ENCODE results near the gene H2AZ2. TPM values are rescaled to one million over a fixed set of nuclear protein-coding genes. Genes with fewer than 3 reads are reported as not detected.
"Not testable (repeated sequence)": the region's sequence is repeated elsewhere in the genome, so short reads cannot be mapped to it uniquely, and the experiment has no call there.

H2AZ2 gene
- total and polyA plus RNA-seq, 4 donors, result 161 to 264 (median 210) TPM

GRCh38 chr7:44791278-44792219, 56.3 kb downstream of the H2AZ2 start:
- Histone ChIP-seq H3K9me3 (ENCODE audit: control insufficient read depth, insufficient read depth, low read length) (no peaks in the 10 kb centered on the region), H3K4me3 (ENCODE audit: low read depth, low read length) (no peak overlapping the region), H3K4me1 (ENCODE audit: control insufficient read depth, insufficient read depth, low read length) (peaks cover 10% of the 10 kb centered on the region), H3K27me3 (ENCODE audit: control insufficient read depth, insufficient read depth, low read length) (no peaks in the 10 kb centered on the region), H3K36me3 (ENCODE audit: control insufficient read depth, insufficient read depth, low read length) (no peaks in the 10 kb centered on the region), H3K27ac (ENCODE audit: low read depth, low read length) (no peak overlapping the region)
- no peak for DNase-seq (ENCODE audit: low read depth in 4 of 6, low spot score in 6 of 6)
- 84% methylated on average over 4 of the region's 8 CpGs for WGBS (ENCODE audit: insufficient coverage)

GRCh38 chr7:44789990-44790389, 57.9 kb downstream of the H2AZ2 start:
- DNase-seq (ENCODE audit: low read depth in 4 of 6, low spot score in 6 of 6), result no peak
- H3K27me3 ChIP-seq (ENCODE audit: control insufficient read depth, insufficient read depth, low read length), result no peaks in the 10 kb centered on the region
- H3K4me1 ChIP-seq (ENCODE audit: control insufficient read depth, insufficient read depth, low read length), result no peaks in the 10 kb centered on the region
- 79% methylated on average over 3 of the region's 5 CpGs for WGBS (ENCODE audit: insufficient coverage)
- H3K4me3 ChIP-seq (ENCODE audit: low read depth, low read length), result no peak overlapping the region
- no peaks in the 10 kb centered on the region for H3K9me3 ChIP-seq (ENCODE audit: control insufficient read depth, insufficient read depth, low read length)
- no peaks in the 10 kb centered on the region for H3K36me3 ChIP-seq (ENCODE audit: control insufficient read depth, insufficient read depth, low read length)
- H3K27ac ChIP-seq (ENCODE audit: low read depth, low read length), result no peak overlapping the region

DNA sequence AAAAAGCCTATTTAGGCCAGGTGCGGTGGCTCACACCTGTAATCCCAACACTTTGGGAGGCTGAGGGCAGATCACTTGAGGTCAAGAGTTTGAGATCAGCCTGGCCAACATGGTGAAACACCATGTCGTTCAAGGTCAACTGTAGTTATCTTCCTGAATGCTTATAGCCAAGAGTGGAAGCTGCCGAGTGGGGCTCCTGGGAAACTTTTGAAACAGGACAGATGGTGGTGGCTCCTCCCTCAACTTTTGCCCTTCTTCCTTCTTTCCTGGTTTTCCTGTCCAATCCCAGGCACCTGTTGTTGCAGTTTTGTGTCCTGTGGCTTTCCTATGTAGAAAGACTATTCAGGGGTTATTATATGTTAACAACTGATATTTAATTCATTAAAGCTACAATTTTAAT, 60.1 kb downstream of the H2AZ2 start:
- 100% methylated on average over 2 of the region's 3 CpGs for WGBS (ENCODE audit: insufficient coverage)
- Histone ChIP-seq H3K27me3 (ENCODE audit: control insufficient read depth, insufficient read depth, low read length) (no peaks in the 10 kb centered on the region), H3K27ac (ENCODE audit: low read depth, low read length) (no peak overlapping the region), H3K4me1 (ENCODE audit: control insufficient read depth, insufficient read depth, low read length) (no peaks in the 10 kb centered on the region), H3K9me3 (ENCODE audit: control insufficient read depth, insufficient read depth, low read length) (peaks cover 4% of the 10 kb centered on the region), H3K4me3 (ENCODE audit: low read depth, low read length) (no peak overlapping the region), H3K36me3 (ENCODE audit: control insufficient read depth, insufficient read depth, low read length) (no peaks in the 10 kb centered on the region)
- DNase-seq (ENCODE audit: low read depth in 4 of 6, low spot score in 6 of 6), result no peak

GRCh38 chr7:44787041-44787440, 60.8 kb downstream of the H2AZ2 start:
- DNase-seq (ENCODE audit: low read depth in 4 of 6, low spot score in 6 of 6), result no peak
- Histone ChIP-seq H3K27me3 (ENCODE audit: control insufficient read depth, insufficient read depth, low read length) (no peaks in the 10 kb centered on the region), H3K9me3 (ENCODE audit: control insufficient read depth, insufficient read depth, low read length) (peaks cover 4% of the 10 kb centered on the region), H3K27ac (ENCODE audit: low read depth, low read length) (no peak overlapping the region), H3K4me3 (ENCODE audit: low read depth, low read length) (no peak overlapping the region), H3K4me1 (ENCODE audit: control insufficient read depth, insufficient read depth, low read length) (no peaks in the 10 kb centered on the region), H3K36me3 (ENCODE audit: control insufficient read depth, insufficient read depth, low read length) (no peaks in the 10 kb centered on the region)
- WGBS (ENCODE audit: insufficient coverage), result 64% methylated on average over 4 of the region's 4 CpGs

GRCh38 chr7:44785218-44785617, 62.7 kb downstream of the H2AZ2 start:
- not testable (repeated sequence) for H3K27me3 ChIP-seq (ENCODE audit: control insufficient read depth, insufficient read depth, low read length); H3K9me3 ChIP-seq (ENCODE audit: control insufficient read depth, insufficient read depth, low read length); H3K4me1 ChIP-seq (ENCODE audit: control insufficient read depth, insufficient read depth, low read length); H3K27ac ChIP-seq (ENCODE audit: low read depth, low read length); DNase-seq (ENCODE audit: low read depth in 4 of 6, low spot score in 6 of 6); H3K36me3 ChIP-seq (ENCODE audit: control insufficient read depth, insufficient read depth, low read length); H3K4me3 ChIP-seq (ENCODE audit: low read depth, low read length)
- WGBS (ENCODE audit: insufficient coverage), result 97% methylated on average over 3 of the region's 3 CpGs

GRCh38 chr7:44784364-44784763, 63.5 kb downstream of the H2AZ2 start:
- WGBS (ENCODE audit: insufficient coverage), result 86% methylated on average over 1 of the region's 1 CpG
- H3K4me3 ChIP-seq (ENCODE audit: low read depth, low read length), result no peak overlapping the region
- H3K4me1 ChIP-seq (ENCODE audit: control insufficient read depth, insufficient read depth, low read length), result no peaks in the 10 kb centered on the region
- H3K9me3 ChIP-seq (ENCODE audit: control insufficient read depth, insufficient read depth, low read length), result peaks cover 4% of the 10 kb centered on the region
- H3K36me3 ChIP-seq (ENCODE audit: control insufficient read depth, insufficient read depth, low read length), result no peaks in the 10 kb centered on the region
- no peak for DNase-seq (ENCODE audit: low read depth in 4 of 6, low spot score in 6 of 6)
- no peaks in the 10 kb centered on the region for H3K27me3 ChIP-seq (ENCODE audit: control insufficient read depth, insufficient read depth, low read length)
- H3K27ac ChIP-seq (ENCODE audit: low read depth, low read length), result no peak overlapping the region

DNA sequence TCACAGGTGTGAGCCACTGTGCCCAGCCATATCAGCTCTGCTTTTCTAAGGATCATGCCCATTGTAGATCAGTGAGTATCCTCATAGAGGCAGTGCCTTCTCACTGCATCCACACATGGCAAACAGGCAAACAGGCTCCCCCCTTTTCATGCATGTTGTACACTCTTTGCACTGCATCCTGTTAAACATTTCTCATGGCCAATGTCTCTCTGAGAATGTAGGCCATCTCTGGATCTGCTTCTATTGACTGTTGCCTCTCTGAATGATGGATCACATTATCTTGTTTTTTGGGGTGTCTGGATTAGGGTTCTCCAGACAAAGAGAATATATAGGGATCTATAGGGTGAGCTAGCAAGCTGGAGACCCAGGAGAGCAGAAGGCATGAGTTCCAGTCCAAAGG, 64.5 kb downstream of the H2AZ2 start:
- no peaks in the 10 kb centered on the region for H3K27me3 ChIP-seq (ENCODE audit: control insufficient read depth, insufficient read depth, low read length)
- no peak overlapping the region for H3K27ac ChIP-seq (ENCODE audit: low read depth, low read length)
- no peak for DNase-seq (ENCODE audit: low read depth in 4 of 6, low spot score in 6 of 6)
- no peaks in the 10 kb centered on the region for H3K36me3 ChIP-seq (ENCODE audit: control insufficient read depth, insufficient read depth, low read length)
- peaks cover 4% of the 10 kb centered on the region for H3K9me3 ChIP-seq (ENCODE audit: control insufficient read depth, insufficient read depth, low read length)
- H3K4me1 ChIP-seq (ENCODE audit: control insufficient read depth, insufficient read depth, low read length), result no peaks in the 10 kb centered on the region
- no peak overlapping the region for H3K4me3 ChIP-seq (ENCODE audit: low read depth, low read length)

- Histone ChIP-seq H3K27ac (ENCODE audit: low read depth, low read length) (no peak overlapping the region), H3K9me3 (ENCODE audit: control insufficient read depth, insufficient read depth, low read length) (peaks cover 4% of the 10 kb centered on the region), H3K27me3 (ENCODE audit: control insufficient read depth, insufficient read depth, low read length) (no peaks in the 10 kb centered on the region), H3K36me3 (ENCODE audit: control insufficient read depth, insufficient read depth, low read length) (no peaks in the 10 kb centered on the region), H3K4me3 (ENCODE audit: low read depth, low read length) (no peak overlapping the region), H3K4me1 (ENCODE audit: control insufficient read depth, insufficient read depth, low read length) (no peaks in the 10 kb centered on the region)
- DNase-seq (ENCODE audit: low read depth in 4 of 6, low spot score in 6 of 6), result no peak
- 100% methylated on average over 1 of the region's 1 CpG for WGBS (ENCODE audit: insufficient coverage)
Observed at GRCh38 chr7:44782460-44782859, 65.4 kb downstream of the H2AZ2 start.
